BLaER1 (cell line): ENCODE data around the gene TMEM132E.
A peak's percentile ranks its signal among the peaks of the same experiment; 100 is the strongest.

Experiments
- H3K27ac ChIP-seq: shearing (Covaris generic); formaldehyde crosslinking; 2 replicates; pipeline ENCODE4 v1.8.1; 2022
- H3K27me3 ChIP-seq: shearing (Covaris generic); formaldehyde crosslinking; 2 replicates; pipeline ENCODE4 v1.8.1; 2022
- H3K36me3 ChIP-seq: shearing (Covaris generic); formaldehyde crosslinking; 2 replicates; pipeline ENCODE4 v1.8.1; 2022
- H3K4me1 ChIP-seq: shearing (Covaris generic); formaldehyde crosslinking; 2 replicates; pipeline ENCODE4 v1.8.1; 2022
- H3K4me2 ChIP-seq: shearing (Covaris generic); formaldehyde crosslinking; 2 replicates; pipeline ENCODE4 v1.8.1; 2022
- H3K4me3 ChIP-seq: shearing (Covaris generic); formaldehyde crosslinking; 2 replicates; pipeline ENCODE4 v1.8.1; 2022
- H3K9ac ChIP-seq: shearing (Covaris generic); formaldehyde crosslinking; 2 replicates; pipeline ENCODE4 v1.8.1; 2022
- H3K9me3 ChIP-seq: shearing (Covaris generic); formaldehyde crosslinking; 2 replicates; pipeline ENCODE4 v1.8.1; 2022
- H4K20me1 ChIP-seq: shearing (Covaris generic); formaldehyde crosslinking; 2 replicates; pipeline ENCODE4 v1.8.1; 2022
- Cebpa-rat ChIP-seq: shearing (Covaris generic); IDR thresholded peaks from 2 replicates; pipeline ENCODE4 v1.8.1; 2022

The TMEM132E gene

GRCh38 chr17:34628879-34629278, 49.5 kb downstream of the TMEM132E start:
- H3K36me3 ChIP-seq, result no peaks in the 10 kb centered on the region
- no peaks in the 10 kb centered on the region for H4K20me1 ChIP-seq
- peaks cover 6% of the 10 kb centered on the region; the same call in 1 of the 2 replicates for H3K4me1 ChIP-seq
- H3K4me3 ChIP-seq, result no peak overlapping the region
- peaks cover 14% of the 10 kb centered on the region for H3K27me3 ChIP-seq
- no peak overlapping the region for H3K27ac ChIP-seq
- no peak overlapping the region for H3K4me2 ChIP-seq
- no peak overlapping the region for H3K9ac ChIP-seq
- H3K9me3 ChIP-seq, result no peaks in the 10 kb centered on the region
- no peak for TF ChIP-seq Cebpa-rat

GRCh38 chr17:34633351-34633750, 54.0 kb downstream of the TMEM132E start:
- H3K27me3 ChIP-seq, result peaks cover 17% of the 10 kb centered on the region
- no peak for TF ChIP-seq Cebpa-rat

GRCh38 chr17:34633760-34634159, 54.4 kb downstream of the TMEM132E start:
- no peak overlapping the region for H3K4me3 ChIP-seq
- no peak overlapping the region for H3K9ac ChIP-seq
- H3K4me2 ChIP-seq, result no peak overlapping the region
- H3K36me3 ChIP-seq, result no peaks in the 10 kb centered on the region
- H3K27me3 ChIP-seq, result peaks cover 17% of the 10 kb centered on the region
- H4K20me1 ChIP-seq, result no peaks in the 10 kb centered on the region
- H3K27ac ChIP-seq, result no peak overlapping the region
- no peak for TF ChIP-seq Cebpa-rat
- no peaks in the 10 kb centered on the region for H3K9me3 ChIP-seq
- H3K4me1 ChIP-seq, result peaks cover 14% of the 10 kb centered on the region

More at GRCh38 chr17:34633351-34633750, 54.0 kb downstream of the TMEM132E start:
- H3K36me3 ChIP-seq, result no peaks in the 10 kb centered on the region
- no peaks in the 10 kb centered on the region for H3K9me3 ChIP-seq
- H3K9ac ChIP-seq, result no peak overlapping the region
- no peak overlapping the region for H3K4me3 ChIP-seq
- no peak overlapping the region for H3K4me2 ChIP-seq
- H4K20me1 ChIP-seq, result no peaks in the 10 kb centered on the region
- peaks cover 14% of the 10 kb centered on the region for H3K4me1 ChIP-seq
- no peak overlapping the region for H3K27ac ChIP-seq

GRCh38 chr17:34634551-34635160, 55.3 kb downstream of the TMEM132E start:
- no peaks in the 10 kb centered on the region for H3K36me3 ChIP-seq

GRCh38 chr17:34635876-34636275, 56.5 kb downstream of the TMEM132E start:
- Histone ChIP-seq H3K4me2 (no peak overlapping the region), H3K4me1 (peaks cover 14% of the 10 kb centered on the region), H4K20me1 (no peaks in the 10 kb centered on the region), H3K27me3 (peaks cover 17% of the 10 kb centered on the region), H3K27ac (no peak overlapping the region), H3K9me3 (no peaks in the 10 kb centered on the region), H3K4me3 (no peak overlapping the region), H3K9ac (no peak overlapping the region), H3K36me3 (no peaks in the 10 kb centered on the region)
- no peak for TF ChIP-seq Cebpa-rat

More at GRCh38 chr17:34634551-34635160, 55.3 kb downstream of the TMEM132E start:
- H3K9ac ChIP-seq, result no peak overlapping the region
- peaks cover 17% of the 10 kb centered on the region for H3K27me3 ChIP-seq
- H3K4me2 ChIP-seq, result no peak overlapping the region
- H4K20me1 ChIP-seq, result no peaks in the 10 kb centered on the region
- no peak overlapping the region for H3K4me3 ChIP-seq
- no peak overlapping the region for H3K27ac ChIP-seq
- H3K9me3 ChIP-seq, result no peaks in the 10 kb centered on the region
- H3K4me1 ChIP-seq, result peaks cover 14% of the 10 kb centered on the region
- no peak for TF ChIP-seq Cebpa-rat

- Histone ChIP-seq H3K27me3 (peaks cover 17% of the 10 kb centered on the region), H3K9me3 (no peaks in the 10 kb centered on the region), H3K27ac (no peak overlapping the region), H3K4me2 (peak overlapping the region; percentile 96), H3K4me3 (peak overlapping the region; percentile 65), H3K4me1 (peaks cover 14% of the 10 kb centered on the region), H3K36me3 (no peaks in the 10 kb centered on the region), H3K9ac (0 out of 2 replicates have a peak overlapping the region, but pooled peaks have one; percentile 22), H4K20me1 (no peaks in the 10 kb centered on the region)
- no peak for TF ChIP-seq Cebpa-rat
Measured at GRCh38 chr17:34637041-34637547, 57.7 kb downstream of the TMEM132E start.

GRCh38 chr17:34637548-34638525, 58.5 kb downstream of the TMEM132E start:
- H3K9ac ChIP-seq, result peak overlapping the region; percentile 22; the same call in 1 of the 2 replicates
- H4K20me1 ChIP-seq, result no peaks in the 10 kb centered on the region
- H3K4me2 ChIP-seq, result peak overlapping the region; percentile 96
- H3K27me3 ChIP-seq, result peaks cover 17% of the 10 kb centered on the region
- no peaks in the 10 kb centered on the region for H3K36me3 ChIP-seq
- no peak for TF ChIP-seq Cebpa-rat
- no peaks in the 10 kb centered on the region for H3K9me3 ChIP-seq
- H3K4me1 ChIP-seq, result peaks cover 14% of the 10 kb centered on the region
- no peak overlapping the region for H3K27ac ChIP-seq
- H3K4me3 ChIP-seq, result peak overlapping the region; percentile 65

GRCh38 chr17:34638526-34639260, 59.3 kb downstream of the TMEM132E start:
- no peak for TF ChIP-seq Cebpa-rat
- H3K9me3 ChIP-seq, result no peaks in the 10 kb centered on the region
- H3K4me1 ChIP-seq, result peaks cover 14% of the 10 kb centered on the region
- peaks cover 17% of the 10 kb centered on the region for H3K27me3 ChIP-seq
- H4K20me1 ChIP-seq, result no peaks in the 10 kb centered on the region
- no peak overlapping the region for H3K27ac ChIP-seq
- H3K36me3 ChIP-seq, result no peaks in the 10 kb centered on the region
- H3K4me3 ChIP-seq, result no peak overlapping the region
- peak overlapping the region; percentile 96 for H3K4me2 ChIP-seq
- no peak overlapping the region for H3K9ac ChIP-seq

GRCh38 chr17:34639706-34640425, 60.5 kb downstream of the TMEM132E start:
- Histone ChIP-seq H4K20me1 (no peaks in the 10 kb centered on the region), H3K4me3 (no peak overlapping the region), H3K27me3 (peaks cover 17% of the 10 kb centered on the region), H3K36me3 (no peaks in the 10 kb centered on the region), H3K9ac (no peak overlapping the region), H3K9me3 (no peaks in the 10 kb centered on the region), H3K4me2 (no peak overlapping the region), H3K4me1 (peaks cover 16% of the 10 kb centered on the region), H3K27ac (no peak overlapping the region)
- no peak for TF ChIP-seq Cebpa-rat
